ENCODE results near the gene BOLL. TPM values are rescaled to one million over a fixed set of nuclear protein-coding genes. Genes with fewer than 3 reads are reported as not detected.
A peak's percentile ranks its signal among the peaks of the same experiment; 100 is the strongest.
"Not testable (repeated sequence)": the region's sequence is repeated elsewhere in the genome, so short reads cannot be mapped to it uniquely, and the experiment has no call there.

The BOLL gene
- polyA plus RNA-seq, 1 donor: 1.6 TPM

GRCh38 chr2:197798187-197798586 is 13.1 kb upstream of the BOLL start:
- DNase-seq (ENCODE audit: low read depth): no peak

- DNase-seq (ENCODE audit: low read depth): no peak
These were observed 10.2 kb upstream of the BOLL start for GRCh38 chr2:197795277-197795676.

- no peak for DNase-seq (ENCODE audit: low read depth)
These were observed 8.3 kb upstream of the BOLL start for GRCh38 chr2:197793456-197793855.

GRCh38 chr2:197786010-197786877 is 1.1 kb upstream of the BOLL start:
- DNase-seq (ENCODE audit: low read depth): no peak

- DNase-seq (ENCODE audit: low read depth): no peak
These were observed 3.0 kb downstream of the BOLL start for GRCh38 chr2:197782126-197782525.

DNA sequence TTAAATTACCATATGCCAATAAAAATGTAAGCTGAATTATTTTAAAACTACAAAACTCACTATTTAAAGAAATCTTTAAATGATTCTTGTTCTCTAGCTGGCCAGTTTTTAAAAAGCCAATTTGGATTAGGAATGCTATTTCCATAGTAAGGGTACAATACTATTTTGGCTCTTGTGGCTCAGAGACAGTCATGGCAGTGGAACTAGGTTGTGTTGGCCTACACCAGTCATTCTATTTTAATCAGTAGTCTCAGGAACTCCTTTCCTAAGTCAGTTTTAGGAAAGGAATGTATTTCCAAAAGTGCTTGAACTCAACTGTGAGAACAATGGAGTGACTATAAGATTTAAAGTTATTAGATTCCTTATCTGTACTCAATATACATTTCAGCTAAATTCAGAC is 5.9 kb downstream of the BOLL start:
- DNase-seq (ENCODE audit: low read depth): no peak

DNA sequence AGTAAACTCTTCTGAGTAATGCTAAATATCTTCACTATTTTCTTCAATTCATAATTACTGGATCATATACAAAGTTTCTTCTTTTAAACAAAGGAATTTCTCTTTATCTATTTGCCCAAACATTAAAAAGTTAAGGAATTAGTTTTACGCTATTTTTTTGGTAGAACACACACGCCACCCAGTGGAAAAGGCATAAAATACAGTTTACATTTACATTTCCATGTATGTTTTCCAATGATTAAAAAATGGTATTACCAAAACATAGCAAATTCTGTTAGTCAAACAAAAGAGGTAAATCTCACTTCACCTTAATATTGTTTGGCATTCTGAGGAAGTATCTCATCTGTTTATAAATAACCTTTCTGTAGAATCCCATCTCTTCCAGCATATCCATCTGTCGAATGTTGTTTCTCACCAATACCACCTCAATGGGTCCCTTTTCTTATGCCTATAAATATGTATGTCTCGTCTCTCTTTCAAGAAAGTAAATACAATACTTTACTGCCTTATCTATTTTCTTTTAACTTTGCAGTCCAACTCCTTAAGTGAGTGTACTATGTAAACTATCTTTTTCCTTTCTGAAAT is 7.2 kb downstream of the BOLL start:
- peak; percentile 9 for DNase-seq (ENCODE audit: low read depth)

DNA sequence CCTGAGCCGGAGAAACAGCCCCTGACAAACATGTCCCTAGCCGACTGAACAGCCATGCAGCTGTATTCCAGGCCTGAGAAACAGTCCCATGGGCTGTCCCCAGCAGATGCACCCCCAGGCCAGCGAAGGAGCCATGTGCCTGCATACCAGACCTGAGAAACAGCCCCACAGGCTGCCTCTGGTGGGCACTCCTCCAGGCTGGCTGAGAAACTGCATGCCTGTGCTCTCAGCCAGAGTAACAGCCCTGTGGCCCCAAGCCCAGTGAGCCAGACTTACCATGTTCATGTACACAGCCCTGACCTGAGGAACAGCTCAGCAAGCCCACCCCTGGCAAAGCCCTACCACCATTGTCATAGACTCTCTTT is 24.8 kb downstream of the BOLL start:
- DNase-seq (ENCODE audit: low read depth): no peak

DNA sequence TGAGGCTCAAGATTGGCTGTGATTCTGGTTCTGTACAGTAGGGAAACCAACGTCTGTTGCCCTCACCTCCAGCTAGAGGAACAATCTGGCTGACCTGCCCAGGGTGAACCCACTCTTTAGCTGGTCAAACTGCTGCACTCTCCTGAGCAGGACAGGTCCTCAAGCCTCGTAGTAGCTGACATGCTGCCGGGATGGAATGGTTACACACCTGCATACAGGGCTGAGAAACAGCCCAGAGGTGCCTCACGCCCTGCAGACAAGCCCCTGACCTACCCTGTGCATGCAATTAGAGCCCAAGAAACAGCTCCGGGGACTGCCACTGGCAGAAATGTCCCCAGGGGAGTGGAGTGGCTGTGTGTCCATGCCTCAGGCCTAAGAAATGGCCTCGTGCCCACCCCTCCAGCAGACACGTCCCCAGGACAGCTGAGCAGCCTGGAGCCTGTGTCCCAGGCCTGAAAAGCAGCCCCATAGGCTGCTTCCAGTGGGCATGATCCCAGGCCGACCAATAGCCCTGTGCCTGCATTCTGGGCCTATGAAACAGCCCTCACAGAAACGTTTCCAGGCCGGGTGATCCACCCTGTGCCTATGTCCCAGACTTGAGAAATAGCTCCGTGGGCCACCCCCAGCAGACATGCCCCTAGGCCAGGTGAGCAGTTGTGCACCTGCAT is 25.4 kb downstream of the BOLL start:
- DNase-seq (ENCODE audit: low read depth): no peak

GRCh38 chr2:197759013-197759412 is 26.1 kb downstream of the BOLL start:
- DNase-seq (ENCODE audit: low read depth): no peak

GRCh38 chr2:197740200-197740599 is 44.9 kb downstream of the BOLL start:
- no peak for DNase-seq (ENCODE audit: low read depth)

DNA sequence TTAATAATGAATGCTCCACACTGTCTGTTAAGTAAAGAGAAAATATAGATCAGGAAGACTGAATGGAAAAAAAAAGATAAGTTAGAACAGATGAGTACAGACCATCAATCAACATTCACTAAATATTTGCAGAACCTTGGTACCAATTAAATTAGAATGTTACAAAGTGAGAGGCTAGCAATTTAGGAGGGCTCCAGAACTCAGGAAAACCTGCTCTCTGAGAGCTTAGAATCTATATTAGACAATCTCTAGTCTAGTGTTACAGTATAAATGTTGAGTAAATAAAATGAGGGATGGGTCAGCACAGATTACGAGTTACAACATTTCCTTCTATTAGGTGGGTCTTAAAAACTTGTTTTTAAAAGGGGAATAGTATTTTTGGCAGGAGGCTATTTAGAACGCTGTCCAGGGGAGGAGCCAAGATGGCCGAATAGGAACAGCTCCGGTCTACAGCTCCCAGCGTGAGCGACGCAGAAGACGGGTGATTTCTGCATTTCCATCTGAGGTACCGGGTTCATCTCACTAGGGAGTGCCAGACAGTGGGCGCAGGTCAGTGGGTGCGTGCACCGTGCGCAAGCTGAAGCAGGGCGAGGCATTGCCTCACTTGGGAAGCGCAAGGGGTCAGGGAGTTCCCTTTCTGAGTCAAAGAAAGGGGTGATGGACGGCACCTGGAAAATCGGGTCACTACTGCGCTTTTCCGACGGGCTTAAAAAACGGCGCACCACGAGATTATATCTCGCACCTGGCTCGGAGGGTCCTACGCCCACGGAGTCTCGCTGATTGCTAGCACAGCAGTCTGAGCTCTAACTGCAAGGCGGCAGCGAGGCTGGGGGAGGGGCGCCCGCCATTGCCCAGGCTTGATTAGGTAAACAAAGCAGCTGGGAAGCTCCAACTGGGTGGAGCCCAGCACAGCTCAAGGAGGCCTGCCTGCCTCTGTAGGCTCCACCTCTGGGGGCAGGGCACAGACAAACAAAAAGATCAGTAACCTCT is 56.3 kb downstream of the BOLL start:
- not testable (repeated sequence) for DNase-seq (ENCODE audit: low read depth)

- no peak for DNase-seq (ENCODE audit: low read depth)
These were observed 58.1 kb downstream of the BOLL start for GRCh38 chr2:197727011-197727410.

DNA sequence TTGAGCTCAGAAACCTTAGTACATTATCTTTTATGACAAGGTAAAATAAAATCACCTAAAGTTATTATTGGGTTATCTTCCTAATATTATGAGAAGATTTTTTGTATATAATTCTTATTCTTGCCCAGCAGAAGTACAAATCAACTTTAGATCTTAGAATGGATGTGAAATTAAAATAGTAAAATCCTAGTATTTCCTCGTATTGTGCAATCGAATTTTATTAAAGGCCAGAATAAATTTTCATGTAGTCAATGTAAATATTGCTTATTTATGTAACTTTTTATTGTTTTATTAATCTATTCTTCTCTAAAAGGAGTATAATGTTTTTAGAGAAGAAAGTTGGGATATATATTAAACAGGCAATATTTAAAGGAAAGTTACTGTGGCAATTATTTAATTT is 67.3 kb downstream of the BOLL start:
- no peak for DNase-seq (ENCODE audit: low read depth)

DNA sequence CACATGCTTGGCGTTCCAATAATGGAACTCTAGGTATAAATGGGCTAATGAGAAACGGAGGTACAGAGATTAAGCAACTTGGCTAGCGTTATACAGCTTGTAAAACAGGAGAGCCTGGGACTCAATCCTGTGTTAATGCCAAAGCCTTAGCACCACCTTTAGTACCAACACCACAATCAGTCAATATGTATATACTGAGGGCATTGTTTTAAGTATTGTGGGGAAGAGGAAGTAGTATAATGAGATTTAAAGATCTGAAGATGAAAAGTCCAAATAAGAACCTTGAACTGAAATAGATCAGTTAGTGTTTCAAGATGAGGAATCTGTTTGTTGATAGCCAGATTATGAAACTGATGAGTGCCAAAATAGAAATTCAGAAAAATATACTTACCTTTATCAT is 71.8 kb downstream of the BOLL start:
- DNase-seq (ENCODE audit: low read depth): no peak

- no peak for DNase-seq (ENCODE audit: low read depth)
These were observed 73.5 kb downstream of the BOLL start for GRCh38 chr2:197711578-197711977.

DNA sequence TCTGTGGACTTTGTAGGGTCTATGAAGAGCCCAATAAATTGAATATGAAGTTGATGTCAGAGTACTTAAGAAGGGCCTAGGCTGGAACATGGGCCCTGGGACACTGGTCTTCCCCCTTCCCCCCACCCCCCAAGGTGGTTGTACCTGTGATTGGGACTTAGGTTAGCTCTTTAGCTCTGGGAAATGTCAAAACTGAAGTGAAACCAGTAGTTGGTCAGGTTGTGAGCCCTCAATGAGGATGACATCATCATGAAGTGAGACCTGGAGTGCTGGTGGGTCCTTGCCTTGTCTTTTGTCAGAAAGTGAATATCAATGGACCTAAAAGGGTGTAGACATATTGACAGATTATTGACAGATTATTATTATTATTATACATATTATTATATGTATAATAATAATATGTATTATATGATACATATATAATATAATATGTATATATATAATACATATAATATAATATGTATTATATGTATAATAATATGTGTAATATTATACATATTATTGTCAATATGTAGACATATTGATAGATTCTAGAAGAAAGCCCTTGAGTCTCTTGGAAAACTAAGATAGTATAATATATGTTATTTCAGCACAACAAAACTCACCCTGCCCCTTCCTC is 74.6 kb downstream of the BOLL start:
- DNase-seq (ENCODE audit: low read depth): no peak

DNA sequence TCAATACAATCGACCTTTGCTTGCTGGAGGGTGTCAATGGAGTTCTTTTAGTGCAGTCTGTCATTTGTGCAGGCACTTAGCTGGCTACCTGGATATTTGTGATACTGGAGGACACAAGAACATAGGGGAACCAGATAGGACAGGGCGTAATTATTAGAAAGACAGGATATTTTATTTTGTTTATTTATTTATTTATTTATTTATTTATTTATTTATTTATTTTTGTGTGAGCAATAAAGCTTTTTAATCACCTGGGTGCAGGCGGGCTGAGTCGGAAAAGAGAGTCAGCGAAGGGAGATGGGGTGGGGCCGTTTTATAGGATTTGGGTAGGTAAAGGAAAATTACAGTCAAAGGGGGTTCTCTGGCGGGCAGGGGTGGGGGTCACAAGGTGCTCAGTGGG is 76.0 kb downstream of the BOLL start:
- DNase-seq (ENCODE audit: low read depth): not testable (repeated sequence)

DNA sequence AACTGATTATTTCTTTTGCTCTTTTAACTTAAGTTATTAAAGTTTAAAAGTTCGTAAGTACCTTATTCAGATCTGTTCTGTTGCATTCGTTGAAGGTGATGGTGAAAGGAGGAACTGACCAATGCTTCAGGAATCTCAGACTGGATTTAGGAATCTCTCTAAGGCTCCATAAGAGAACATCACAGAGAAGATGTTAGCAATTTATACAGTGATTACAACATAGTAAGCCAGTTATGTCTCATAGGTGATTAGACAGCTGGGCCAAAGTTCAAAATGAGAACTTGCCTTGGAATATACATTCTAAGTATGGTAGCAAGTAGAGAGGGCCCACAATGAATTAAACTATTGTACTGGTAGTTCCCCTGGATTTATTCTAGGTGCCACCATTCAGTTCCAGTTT is 76.8 kb downstream of the BOLL start:
- DNase-seq (ENCODE audit: low read depth): no peak

- DNase-seq (ENCODE audit: low read depth): peak; percentile 14
These were observed 77.6 kb downstream of the BOLL start for GRCh38 chr2:197707316-197708213.

Measured in forelimb muscle (tissue), 1 donor.